HG03135 (cell line): ENCODE results near the gene TNRC6B.
"Not testable (repeated sequence)": the region's sequence is repeated elsewhere in the genome, so short reads cannot be mapped to it uniquely, and the experiment has no call there.

Experiments used
- ATAC-seq: cut with Tn5 transposase; IDR thresholded peaks from one replicate; pipeline ENCODE4 v1.9.1; 2021; ENCODE audit warnings: mild to moderate bottlenecking, moderate library complexity; ENCODE audit not compliant: unreplicated experiment

TNRC6B gene

DNA sequence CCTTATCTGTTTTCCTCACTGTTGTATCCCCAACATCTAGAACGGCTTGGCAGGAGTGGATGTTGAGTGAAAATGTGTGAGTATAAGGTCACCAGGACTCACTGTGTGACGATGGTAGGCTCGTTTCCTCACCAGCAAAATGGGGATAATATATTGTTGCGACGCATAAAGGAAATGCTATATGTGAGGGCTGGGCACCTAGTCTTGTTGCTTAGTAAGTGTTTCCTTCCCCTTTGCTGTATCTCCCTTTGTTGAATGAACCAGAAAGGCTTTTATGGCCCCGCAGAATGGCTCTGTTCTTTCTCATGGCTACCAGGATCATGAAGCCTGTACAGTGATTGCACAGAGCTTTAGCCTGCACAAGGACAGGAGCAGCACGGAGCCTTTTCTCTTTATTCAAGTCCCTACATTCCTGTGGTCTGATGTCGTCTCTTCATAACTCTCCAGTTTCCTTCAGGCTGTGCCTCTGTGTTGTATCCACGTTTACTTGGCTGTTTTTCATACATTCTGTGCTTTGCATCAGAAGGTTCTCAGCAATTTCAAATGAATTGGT lies 5.4 kb downstream of the TNRC6B start:
- no peak for ATAC-seq

DNA sequence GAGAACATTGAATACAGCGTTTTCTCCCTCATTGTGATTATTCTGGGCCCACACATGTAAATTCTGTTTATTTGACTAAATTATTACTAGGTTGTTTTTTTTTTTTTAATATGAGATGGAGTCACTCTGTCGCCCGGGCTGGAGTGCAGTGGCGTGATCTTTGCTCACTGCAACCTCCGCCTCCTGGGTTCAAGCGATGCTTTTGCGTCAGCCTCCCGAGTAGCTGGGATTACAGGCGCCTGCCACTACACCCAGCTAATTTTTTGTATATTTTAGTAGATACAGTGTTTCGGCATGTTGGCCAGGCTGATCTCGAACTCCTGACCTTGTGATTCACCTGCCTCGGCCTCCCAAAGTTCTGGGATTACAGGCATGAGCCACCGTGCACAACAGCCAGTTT lies 5.9 kb downstream of the TNRC6B start:
- ATAC-seq, result not testable (repeated sequence)

DNA sequence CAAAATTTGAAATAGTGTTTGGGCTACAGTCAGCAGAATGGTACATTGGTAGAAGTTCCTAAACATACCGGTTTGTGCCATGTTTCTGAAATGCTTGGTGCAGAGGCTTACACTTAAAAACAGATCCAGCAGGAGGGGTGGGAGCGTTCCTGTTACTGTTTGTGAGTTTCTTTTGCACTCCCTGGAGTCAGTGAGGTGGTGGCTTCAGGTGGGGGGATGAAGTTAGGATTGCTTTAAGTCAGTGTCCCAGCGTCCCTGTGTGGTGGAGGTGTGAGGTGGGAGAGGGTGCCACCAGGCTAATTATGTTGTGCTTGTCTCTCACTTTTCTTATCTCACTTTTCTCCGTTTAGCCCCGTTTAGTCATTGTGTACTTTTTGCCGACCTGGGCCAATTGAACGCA lies 9.7 kb downstream of the TNRC6B start:
- ATAC-seq, result no peak

DNA sequence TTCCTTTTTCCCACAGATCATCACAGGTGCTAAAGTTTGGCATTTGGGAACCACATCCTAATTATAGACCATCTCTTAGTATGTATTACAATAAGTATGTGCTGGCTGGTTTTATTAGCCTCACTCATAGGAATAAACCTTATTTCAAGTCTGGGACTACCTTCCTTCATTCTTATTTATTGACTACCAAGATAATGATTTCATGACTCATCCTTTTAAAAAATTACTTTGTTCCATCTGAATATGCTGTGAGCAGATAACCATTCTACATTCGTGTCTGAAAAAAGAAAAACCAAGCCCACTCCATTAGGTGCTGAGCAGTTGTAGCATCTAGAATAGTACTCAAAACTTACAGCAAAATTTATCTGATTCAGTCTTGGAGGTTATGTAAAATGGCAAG lies 12.3 kb downstream of the TNRC6B start:
- ATAC-seq, result no peak

DNA sequence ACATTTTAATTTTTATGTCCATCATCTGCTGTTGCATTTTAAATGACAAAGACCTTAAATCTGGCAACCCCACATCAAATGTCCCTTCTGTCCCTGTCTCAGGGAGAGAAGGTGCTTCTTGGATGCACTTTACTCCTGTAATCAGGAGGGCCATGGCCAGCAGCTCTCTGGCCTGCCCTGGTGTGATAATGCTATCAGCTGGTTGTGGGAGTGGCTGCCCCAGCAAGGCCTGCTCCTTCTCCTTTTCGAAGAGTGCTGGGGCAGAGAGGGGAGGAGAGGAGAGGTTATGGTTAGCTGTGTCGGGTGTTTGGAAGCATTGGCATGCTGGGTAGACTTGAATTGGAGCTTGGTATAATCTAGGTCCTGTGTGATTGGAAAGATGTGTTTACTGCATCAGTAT lies 12.8 kb downstream of the TNRC6B start:
- ATAC-seq, result no peak

DNA sequence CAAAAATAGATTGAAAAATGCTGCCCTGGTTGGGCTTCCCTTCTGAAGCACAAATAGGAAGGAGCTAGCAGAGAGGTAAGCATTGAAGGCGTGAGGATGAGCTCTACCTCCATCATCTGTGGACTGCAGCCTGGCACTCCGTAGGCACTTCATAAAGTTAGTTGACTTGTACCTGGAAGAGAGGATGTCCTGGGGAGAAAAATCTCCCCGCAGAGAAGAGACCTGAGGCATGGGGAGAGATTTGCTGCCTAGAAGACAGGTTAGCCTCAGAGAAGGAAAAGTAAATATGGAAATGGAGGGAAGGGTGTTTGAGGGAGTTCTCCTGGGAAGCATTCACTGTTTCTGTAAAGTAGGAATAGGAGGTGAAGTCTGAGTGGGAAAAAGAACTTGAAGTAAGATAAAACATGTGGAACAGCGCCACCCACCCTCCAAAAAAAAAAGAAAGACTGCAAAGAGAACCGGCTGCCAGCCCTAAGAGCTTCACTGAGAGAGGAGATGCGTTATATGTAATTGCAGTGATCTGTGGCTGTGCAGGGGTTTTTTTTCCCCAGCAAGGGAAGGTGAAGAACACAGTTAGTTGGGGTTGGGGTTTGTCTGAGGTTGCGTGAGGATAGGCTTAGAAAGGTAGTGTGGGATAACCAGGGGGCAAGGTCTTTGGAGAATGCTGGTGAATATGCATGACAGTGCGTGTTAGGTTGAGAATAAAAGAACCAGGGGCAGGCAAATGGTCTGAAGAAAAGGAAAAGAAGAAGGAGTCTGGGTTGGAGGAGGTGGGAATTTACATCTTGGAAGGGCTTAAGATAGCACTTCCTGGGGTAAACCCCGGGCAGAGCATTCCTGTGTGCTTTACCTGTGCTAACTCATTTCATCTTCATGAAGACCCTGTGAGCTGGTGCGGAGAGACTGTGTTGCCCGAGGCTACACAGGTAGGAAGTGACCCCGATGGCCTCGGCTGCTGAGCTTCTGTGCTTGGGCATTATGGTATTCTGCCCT lies 16.0 kb downstream of the TNRC6B start:
- ATAC-seq, result no peak

DNA sequence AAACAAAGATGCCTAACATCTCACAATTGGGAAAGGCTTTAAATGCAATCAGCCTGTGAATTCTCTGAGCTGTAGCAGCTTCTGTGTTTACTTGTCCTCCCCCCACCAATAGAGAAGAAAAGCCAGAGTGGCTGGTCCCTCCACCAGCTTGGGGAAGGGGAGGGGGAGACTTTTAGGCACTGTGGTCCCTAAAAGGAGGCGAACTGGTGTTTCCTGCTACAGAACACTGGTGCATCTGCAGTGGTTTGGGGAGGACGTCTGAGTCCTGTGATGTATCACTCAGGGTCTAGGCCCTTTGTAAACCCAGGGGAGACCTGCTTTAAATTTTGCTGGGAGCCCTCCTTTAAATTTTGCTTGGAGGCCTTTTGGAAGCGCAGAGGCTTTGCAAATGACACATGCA lies 16.9 kb downstream of the TNRC6B start:
- ATAC-seq, result no peak

DNA sequence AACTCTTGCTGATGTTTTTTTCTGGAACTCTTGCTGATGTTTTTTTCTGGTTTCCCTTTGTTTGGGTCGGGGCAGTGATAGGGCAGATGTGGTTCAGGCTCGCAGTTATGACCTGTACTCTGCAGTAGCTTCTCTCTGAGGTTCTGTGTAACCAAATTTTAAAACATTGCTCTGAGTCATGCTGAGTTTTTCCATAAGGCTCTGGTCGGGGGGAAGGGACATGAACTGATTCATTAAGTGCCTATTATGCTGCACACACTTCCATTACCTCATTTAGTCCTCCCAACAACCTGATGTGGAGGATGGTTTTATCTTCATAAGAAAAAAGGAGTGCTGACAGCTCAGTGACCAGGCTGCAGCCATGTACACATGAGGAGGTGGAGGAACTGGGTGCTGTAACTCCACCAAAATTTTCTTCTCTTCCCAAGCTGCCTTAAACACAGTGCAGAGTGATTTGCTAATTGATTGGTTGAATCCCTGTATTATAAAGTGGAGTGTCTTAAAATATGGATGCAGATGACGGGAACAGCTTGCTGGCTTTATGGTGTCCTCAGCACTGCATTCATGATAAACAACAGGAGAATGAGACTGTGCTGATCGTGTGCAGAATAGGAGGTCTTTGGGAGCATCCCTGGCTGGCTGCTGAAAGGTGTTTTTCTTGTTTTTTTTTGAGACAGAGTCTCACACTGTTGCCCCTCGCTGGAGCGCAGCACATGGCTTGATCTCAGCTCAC lies 19.1 kb downstream of the TNRC6B start:
- no peak for ATAC-seq

DNA sequence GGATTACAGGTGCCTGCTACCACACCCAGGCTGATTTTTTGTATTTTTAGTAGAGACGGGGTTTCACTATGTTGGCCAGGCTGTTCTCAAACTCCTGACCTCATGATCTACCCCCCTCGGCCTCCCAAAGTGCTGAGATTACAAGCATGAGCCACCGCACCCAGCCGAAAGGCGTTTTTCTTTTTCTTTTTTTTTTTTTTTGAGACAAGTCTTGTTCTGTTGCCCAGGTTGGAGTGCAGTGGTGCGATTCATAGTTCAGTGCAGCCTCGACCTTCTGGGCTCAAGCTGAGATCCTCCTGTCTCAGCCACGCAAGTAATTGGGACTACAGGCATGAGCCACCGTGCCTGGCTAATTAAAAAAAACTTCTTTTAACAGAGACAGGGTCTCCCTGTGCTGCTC lies 19.7 kb downstream of the TNRC6B start:
- ATAC-seq, result not testable (repeated sequence)

DNA sequence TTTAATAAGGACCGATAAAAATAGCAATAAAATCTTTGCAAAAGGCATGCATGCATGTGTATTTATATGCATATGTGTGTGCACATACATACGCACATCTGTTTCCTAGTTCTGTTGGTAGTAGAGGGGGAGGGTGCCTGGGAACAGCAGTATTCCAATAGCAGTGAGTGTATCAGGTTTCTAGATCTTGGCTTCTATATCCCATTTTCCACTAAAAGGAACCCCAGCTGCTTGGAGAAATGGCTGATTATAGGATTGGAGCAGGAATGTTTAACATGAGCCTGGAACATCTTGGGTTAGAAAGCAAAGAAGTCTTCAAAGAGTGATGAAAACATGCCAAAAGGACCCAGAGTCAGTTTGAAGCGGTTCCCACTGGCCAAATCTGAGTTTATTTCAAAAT lies 21.0 kb downstream of the TNRC6B start:
- no peak for ATAC-seq

DNA sequence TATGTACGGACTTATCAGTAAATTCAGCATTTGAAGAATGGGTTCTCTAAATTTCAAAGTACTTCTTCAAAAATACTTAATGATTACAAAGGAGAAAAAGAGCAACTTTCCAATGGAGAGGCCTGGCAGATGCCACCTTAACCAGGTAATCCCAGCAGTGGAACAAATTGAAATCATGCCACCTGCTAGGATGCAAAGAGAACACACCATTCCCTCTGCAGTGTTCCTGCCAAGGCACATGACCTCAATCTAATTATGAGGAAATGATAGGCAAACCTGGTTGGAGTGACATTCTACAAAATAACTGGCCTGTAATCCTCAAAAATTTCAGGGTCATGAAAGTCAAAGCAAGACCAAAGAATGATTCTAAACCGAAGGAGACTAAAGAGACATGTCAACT lies 21.5 kb downstream of the TNRC6B start:
- no peak for ATAC-seq

DNA sequence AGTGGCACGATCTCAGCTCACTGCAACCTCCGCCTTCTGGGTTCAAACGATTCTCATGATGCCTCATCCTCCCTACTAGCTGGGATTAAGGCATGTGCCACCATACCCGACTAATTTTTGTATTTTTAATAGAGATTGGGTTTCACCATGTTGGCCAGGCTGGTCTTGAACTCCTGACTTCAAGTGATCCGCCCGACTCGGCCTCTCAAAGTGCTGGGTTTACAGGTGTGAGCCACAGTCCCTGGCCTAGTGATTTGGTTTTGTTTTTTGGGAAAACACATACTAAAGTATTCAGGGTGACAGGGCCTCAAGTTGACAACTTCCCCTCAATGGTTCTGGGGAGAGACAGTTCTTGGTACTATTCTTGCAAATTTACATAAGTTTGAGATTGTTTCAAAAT lies 22.1 kb downstream of the TNRC6B start:
- ATAC-seq, result no peak

DNA sequence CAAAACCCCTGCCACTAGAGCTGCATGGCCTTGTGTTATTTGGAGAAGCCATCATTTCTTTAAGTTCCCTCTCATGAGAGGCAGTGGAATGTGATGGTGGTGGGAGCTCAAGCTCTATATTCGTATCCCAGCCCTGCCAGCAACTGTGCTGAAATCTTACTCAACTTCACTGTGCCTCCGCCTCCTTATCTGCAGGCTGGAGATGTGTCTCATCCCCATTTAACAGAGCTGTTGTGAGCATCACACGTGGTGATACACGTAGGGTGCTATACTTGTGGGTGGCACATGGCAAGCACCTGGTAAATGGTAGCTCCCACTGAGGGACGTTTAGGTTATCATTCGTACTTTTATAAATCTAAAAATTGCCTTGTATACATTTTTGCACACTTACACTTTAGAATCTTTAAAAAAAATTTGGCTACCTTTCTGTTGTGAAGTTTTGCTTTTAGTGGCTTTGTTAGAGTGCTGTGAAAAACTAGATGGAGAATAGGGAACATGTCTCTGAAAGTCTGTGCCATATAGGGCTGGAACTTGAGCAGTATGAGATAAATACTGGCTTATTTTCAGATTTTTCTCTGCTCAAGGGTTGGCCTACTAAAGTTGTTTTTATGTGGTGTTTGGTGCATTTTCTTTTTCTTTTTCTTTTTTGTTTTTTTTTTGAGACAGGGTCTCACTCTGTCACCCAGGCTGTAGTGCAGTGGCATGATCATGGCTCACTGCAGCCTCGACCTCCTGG lies 23.2 kb downstream of the TNRC6B start:
- ATAC-seq, result no peak

DNA sequence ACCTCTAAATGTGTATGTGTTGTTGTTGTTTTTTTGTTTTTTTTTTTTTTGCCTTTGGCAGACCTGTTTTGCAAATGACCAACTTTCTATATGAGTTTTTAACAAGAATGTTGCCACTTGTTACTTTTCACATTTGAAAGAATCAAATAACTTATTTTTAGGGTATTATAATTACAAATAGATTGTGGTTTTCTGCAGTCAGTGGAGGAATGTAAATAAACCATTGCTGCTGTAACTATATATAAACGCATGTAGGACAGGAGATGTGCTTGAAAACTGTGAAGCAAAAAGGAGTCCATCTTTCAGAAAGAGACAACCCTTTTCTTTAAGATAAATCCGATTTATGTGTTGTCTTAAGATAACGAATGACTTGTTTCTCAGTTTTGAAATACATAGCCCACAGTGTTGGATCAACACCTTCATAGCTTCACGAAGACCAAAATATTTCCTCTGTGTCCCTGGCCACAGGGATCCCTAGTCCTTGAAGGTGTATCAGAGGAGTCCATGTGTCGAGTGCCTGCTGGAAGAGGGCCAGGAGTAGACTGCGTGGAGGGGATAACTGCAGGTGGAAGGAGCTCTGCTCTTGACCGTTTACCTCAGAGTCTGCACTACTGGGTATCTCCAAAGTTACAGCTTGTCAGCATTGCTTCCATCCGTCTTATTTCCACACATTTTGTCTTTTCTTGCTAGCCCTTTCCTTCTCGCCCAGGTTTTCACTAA lies 24.7 kb downstream of the TNRC6B start:
- ATAC-seq, result no peak

DNA sequence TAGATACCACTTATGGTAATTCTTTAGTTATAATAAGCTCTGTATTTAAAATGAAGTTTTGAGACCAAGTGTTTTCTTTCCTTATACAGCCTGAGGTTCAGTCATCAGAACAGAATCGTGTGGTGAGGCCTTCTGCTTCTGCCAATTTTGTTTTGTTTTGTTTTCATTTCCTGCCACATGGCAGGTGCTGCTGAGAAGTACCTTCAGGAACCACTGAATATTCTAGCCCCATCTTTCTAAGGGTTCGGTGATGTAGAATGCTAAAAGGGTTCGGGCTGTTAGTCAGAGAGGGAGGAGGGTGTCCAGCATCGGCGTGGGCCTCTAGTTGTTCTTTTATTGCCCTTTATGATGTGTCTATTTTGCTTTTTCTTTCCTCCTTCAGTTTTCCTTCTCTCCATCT lies 25.8 kb downstream of the TNRC6B start:
- ATAC-seq, result peak; percentile 74

DNA sequence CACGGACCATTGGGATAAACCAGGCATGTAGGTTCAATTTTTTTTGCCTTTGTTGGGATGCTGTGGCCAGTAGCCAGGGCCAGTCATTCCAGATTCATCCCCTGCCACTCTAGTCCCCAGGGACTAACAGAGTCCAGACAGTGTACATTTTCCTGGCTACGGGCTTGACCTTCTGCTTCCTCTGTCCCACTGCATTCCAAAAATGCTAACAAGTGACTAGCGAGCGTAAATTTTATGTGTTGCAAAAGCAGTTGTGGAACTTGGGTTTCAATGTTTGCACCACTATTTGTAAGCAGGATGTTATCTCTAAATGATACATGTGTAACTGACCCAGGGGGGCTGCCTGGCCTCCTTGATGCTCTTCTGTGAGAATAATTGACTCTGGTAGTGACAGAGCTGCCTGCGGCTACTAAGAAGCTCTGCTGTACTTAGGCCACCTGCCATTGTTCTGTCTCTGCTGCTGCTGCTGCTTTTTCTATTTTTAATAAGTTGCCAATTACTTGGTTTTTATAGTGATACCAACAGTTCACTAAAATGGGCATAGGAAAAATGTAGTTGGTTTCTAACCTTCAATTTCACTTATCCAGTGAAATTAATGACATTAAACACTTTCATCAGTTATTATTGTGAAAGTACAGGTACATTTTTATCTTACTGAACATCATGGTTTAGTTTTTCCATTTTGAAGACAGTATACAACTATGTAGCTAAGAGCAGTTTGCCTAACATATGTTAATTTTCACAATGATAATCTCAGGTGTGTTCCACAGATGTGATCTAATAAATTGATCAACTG lies 26.8 kb downstream of the TNRC6B start:
- no peak for ATAC-seq

DNA sequence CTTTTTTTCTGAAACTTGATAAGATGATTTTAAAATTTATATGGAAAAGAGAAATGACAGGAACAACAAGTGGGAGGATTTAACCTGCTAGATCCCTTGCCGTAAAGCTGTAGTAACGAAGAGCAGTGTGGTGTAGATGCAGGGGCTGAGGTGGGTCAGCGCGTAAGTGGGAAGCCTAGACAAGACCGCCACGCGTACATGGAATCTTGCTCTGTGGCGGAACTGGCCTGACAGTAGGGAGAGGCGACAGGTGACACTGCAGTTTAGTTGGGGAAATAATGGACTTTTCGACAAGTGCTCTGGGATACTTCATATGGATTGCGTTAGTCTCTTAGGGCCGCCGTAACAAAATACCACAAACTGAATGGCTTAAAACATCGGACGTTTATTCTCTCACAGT lies 28.8 kb downstream of the TNRC6B start:
- no peak for ATAC-seq

DNA sequence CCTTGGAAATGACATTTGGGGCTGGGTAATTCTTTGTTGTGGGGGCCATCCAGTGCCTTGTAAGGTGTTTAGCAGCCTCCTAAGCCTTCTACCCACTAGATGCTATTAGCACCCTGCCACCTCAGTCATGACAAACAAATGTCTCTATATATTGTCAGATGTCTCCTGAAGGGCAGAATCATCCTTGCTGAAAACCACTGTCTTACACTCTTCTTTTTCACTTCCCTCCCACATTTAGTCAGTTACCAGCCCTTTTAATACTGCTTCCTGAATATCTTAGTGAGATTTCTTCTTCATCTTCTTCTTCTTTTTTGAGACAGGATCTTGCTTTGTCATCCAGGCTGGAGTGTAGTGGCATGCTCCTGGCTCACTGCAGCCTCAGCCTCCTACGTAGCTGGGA lies 33.1 kb downstream of the TNRC6B start:
- no peak for ATAC-seq

DNA sequence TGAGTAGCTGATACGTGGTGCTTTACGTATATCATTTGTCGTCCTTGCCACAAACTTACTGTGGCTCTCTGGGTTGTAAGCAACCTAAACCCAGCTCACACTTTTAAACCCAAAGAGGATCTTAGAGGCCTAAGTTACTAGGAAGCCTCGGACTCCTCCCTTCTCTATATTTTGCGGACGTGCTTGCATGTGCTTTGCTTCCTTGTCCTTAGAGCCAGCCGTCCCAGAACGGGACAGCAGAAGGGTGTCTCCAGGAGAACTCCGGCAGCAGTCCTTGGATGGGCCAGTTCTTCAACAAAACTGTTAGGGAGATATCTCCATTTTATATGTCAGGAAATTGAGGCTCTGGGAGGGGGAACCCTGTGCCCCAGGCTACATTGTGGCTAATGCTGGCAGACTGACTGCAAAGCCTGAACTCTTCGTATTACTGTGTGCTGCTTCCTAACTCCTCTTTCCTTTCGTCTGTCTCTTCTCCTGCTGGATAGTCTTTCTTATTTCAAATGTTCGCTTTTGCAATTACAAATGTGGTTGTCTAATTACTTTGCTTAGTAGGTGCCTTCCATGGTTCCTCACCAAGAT lies 33.8 kb downstream of the TNRC6B start:
- ATAC-seq, result no peak
